Measurements from ENCODE around the gene CARF. TPM values are rescaled to one million over a fixed set of nuclear protein-coding genes. Genes with fewer than 3 reads are reported as not detected.
"Not testable (repeated sequence)": the region's sequence is repeated elsewhere in the genome, so short reads cannot be mapped to it uniquely, and the experiment has no call there.

CARF gene
- polyA plus RNA-seq, 3 donors from 2014 or later = 1.5 to 5.4 (median 2.9) TPM

DNA sequence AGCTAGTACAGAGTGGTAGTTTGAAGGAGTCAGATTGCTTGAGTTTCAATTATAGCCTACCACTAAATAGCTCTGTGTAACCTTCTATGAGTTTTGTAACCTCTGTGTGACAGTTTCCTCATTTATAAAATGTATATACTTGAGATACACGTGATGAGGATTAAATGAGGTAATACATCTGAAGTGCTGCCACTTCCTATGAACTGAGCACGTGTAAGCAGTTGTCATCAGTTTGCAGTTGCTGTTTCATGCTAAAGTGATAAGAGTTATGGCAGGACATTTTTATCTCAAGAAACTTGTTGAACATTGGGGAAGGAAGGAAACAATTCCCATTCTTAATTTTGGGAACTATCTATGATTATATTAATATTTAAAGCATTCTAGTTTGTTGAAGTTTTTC, 38.5 kb downstream of the CARF start:
- no peak overlapping the region for H3K27ac Mint-ChIP-seq
- DNase-seq = no peak
- H3K36me3 Mint-ChIP-seq = peaks cover 25 to 42% (median 34%) of the 10 kb centered on the region in 3 donors
- H3K27me3 Mint-ChIP-seq (ENCODE audit: low read depth in 3 of 3) = no peaks in the 10 kb centered on the region
- H3K4me1 Mint-ChIP-seq = no peaks in the 10 kb centered on the region
- H3K4me3 Mint-ChIP-seq = no peak overlapping the region
- peaks cover 0 to 14% (median 0%) of the 10 kb centered on the region in 6 donors for H3K9me3 Mint-ChIP-seq

DNA sequence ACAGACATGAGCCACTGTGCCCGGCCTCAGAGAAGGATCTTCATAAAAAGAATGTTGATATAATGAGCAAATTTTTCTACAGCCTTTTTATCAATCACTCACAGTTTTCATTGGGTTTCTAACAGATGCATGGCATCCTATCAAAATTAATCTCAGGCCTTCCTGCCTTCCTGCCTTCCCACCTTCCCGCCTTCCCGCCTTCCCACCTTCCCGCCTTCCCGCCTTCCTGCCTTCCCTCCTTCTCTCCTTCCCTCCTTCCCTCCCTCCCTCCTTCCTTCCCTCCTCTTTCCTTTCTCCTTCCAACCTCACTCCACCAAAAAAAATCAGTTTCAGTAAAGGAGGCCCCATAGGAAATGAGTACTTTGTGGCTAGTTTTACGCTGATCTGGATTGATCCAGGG, 48.4 kb downstream of the CARF start:
- no peak for DNase-seq
- no peak overlapping the region for H3K4me3 Mint-ChIP-seq
- peaks cover 8 to 19% (median 13%) of the 10 kb centered on the region in 3 donors for H3K36me3 Mint-ChIP-seq
- H3K4me1 Mint-ChIP-seq = no peaks in the 10 kb centered on the region
- H3K27me3 Mint-ChIP-seq (ENCODE audit: low read depth in 3 of 3) = no peaks in the 10 kb centered on the region
- H3K27ac Mint-ChIP-seq = no peak overlapping the region
- H3K9me3 Mint-ChIP-seq = no peaks in the 10 kb centered on the region

DNA sequence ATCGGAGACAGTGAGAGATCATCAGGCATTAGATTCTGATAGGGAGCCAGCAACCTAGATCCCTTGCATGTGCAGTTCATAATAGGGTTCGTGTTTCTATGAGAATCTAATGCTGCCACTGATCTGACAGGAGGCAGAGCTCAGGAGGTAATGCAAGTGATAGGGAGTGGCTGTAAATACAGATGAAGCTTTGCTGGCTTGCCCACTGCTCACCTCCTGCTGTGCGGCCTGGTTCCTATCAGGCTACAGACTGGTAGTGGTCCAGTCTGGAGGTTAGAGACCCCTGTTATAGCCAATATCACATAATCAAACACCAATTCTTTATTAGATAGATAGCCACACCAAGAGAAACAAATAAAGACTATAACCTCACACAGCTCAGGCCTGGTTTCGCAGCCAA, 51.6 kb downstream of the CARF start:
- Mint-ChIP-seq H3K9me3 (no peaks in the 10 kb centered on the region), H3K27ac (peak overlapping the region in 1 of 6 donors; percentile 50), H3K4me3 (no peak overlapping the region), H3K36me3 (peaks cover 0 to 13% (median 4%) of the 10 kb centered on the region in 3 donors), H3K27me3 (ENCODE audit: low read depth in 3 of 3) (no peaks in the 10 kb centered on the region), H3K4me1 (no peaks in the 10 kb centered on the region)
- DNase-seq = no peak

- H3K27ac Mint-ChIP-seq = peak overlapping the region in 1 of 6 donors; percentile 12
- no peaks in the 10 kb centered on the region for H3K9me3 Mint-ChIP-seq
- H3K36me3 Mint-ChIP-seq = peaks cover 0 to 11% (median 4%) of the 10 kb centered on the region in 3 donors
Observed at GRCh38 chr2:202965810-202966460, 53.9 kb downstream of the CARF start.

DNA sequence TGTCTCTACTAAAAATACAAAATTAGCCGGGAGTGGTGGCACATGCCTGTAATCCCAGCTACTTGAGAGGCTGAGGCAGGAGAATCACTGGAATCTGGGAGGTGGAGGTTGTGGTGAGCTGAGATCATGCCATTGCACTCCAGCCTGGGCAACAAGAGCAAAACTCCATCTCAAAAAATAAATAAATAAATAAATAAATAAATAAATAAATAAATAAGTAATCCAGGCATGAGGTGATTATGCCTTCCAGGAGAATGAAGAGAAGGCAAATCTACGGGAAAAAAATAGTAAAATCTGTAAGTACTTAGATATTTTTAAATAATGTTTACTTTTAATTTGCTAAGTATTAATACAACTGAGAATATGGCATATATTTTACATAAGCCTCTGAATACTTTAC, 57.3 kb downstream of the CARF start:
- H3K27ac Mint-ChIP-seq; H3K4me1 Mint-ChIP-seq; H3K36me3 Mint-ChIP-seq; DNase-seq; H3K4me3 Mint-ChIP-seq; H3K9me3 Mint-ChIP-seq; H3K27me3 Mint-ChIP-seq (ENCODE audit: low read depth in 3 of 3): not testable (repeated sequence)

More at GRCh38 chr2:202965810-202966460, 53.9 kb downstream of the CARF start:
- Mint-ChIP-seq H3K4me1 (no peaks in the 10 kb centered on the region), H3K27me3 (ENCODE audit: low read depth in 3 of 3) (no peaks in the 10 kb centered on the region), H3K4me3 (no peak overlapping the region)
- no peak for DNase-seq

DNA sequence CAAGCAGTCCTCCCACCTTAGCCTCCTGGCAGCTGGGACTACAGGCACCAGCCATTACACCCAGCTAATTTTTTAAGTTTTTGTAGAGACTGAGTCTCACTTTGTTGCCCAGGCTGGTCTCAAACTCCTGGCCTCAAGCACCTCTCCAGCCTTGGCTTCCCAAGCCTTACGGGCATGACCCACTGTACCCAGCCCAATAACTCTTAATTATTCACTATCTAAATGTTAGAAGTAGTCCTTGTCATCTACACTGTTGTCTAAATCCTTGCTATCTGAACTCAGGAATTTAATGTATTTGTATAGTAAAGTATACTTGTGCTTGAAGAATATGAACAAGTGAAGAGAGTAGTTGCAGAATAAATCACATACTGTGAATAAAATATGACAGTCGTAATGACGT, 64.7 kb downstream of the CARF start:
- H3K4me3 Mint-ChIP-seq = no peak overlapping the region
- H3K27ac Mint-ChIP-seq = no peak overlapping the region
- H3K27me3 Mint-ChIP-seq (ENCODE audit: low read depth in 3 of 3) = no peaks in the 10 kb centered on the region
- no peaks in the 10 kb centered on the region for H3K9me3 Mint-ChIP-seq
- DNase-seq = no peak
- H3K4me1 Mint-ChIP-seq = no peaks in the 10 kb centered on the region
- peaks cover 13 to 29% (median 23%) of the 10 kb centered on the region in 3 donors for H3K36me3 Mint-ChIP-seq

GRCh38 chr2:202982779-202983491, 70.9 kb downstream of the CARF start:
- H3K36me3 Mint-ChIP-seq = peaks cover 12 to 30% (median 16%) of the 10 kb centered on the region in 3 donors
- no peaks in the 10 kb centered on the region for H3K27me3 Mint-ChIP-seq (ENCODE audit: low read depth in 3 of 3)
- no peak overlapping the region for H3K4me3 Mint-ChIP-seq
- no peaks in the 10 kb centered on the region for H3K9me3 Mint-ChIP-seq
- no peaks in the 10 kb centered on the region for H3K4me1 Mint-ChIP-seq
- H3K27ac Mint-ChIP-seq = no peak overlapping the region
- no peak for DNase-seq

DNA sequence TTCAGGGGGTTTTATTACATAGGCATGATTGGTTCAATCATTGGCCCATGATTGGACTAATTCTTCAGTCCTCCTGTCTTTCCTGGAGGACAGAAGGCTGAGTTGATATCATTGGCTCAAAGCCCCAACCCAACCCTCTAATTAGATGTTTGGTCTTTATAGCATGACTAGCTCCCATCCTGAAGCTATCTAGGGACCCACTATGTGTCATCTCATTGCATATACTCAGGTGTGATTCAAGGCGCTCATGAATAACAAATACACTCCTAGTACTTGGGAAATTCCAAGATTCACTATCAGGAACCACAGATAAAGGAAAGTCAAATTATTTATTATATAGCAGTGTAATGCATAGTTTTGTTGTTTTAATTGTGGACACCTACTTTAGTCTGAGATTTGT, 77.7 kb downstream of the CARF start:
- H3K36me3 Mint-ChIP-seq = peaks cover 0 to 4% (median 0%) of the 10 kb centered on the region in 3 donors
- H3K9me3 Mint-ChIP-seq = peaks cover 0 to 2% (median 0%) of the 10 kb centered on the region in 6 donors
- no peak overlapping the region for H3K27ac Mint-ChIP-seq
- no peaks in the 10 kb centered on the region for H3K4me1 Mint-ChIP-seq
- no peak overlapping the region for H3K4me3 Mint-ChIP-seq
- H3K27me3 Mint-ChIP-seq (ENCODE audit: low read depth in 3 of 3) = no peaks in the 10 kb centered on the region
- no peak for DNase-seq

DNA sequence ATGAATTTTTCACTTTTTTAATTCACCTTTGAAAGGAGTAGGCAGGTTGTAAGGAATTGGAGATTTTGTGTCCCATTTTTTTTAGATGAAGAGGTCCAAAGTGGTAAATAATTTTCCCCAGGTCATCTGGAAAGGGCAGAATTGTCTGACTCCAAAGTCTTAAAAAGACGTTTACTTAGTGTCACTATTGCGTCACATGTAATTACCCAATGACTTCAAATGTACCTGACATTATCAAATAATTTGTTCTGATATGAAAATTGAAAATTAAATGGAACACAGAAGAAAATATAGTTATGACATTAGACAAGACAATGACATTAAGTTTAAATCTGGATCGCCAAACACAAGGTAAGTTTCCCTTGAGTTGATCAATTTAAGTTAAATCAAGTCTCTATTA, 78.4 kb downstream of the CARF start:
- no peak overlapping the region for H3K27ac Mint-ChIP-seq
- no peak for DNase-seq
- H3K36me3 Mint-ChIP-seq = peaks cover 0 to 4% (median 0%) of the 10 kb centered on the region in 3 donors
- H3K4me3 Mint-ChIP-seq = no peak overlapping the region
- no peaks in the 10 kb centered on the region for H3K4me1 Mint-ChIP-seq
- peaks cover 0 to 4% (median 0%) of the 10 kb centered on the region in 6 donors for H3K9me3 Mint-ChIP-seq
- H3K27me3 Mint-ChIP-seq (ENCODE audit: low read depth in 3 of 3) = peaks cover 0 to 4% (median 0%) of the 10 kb centered on the region in 3 donors

- not testable (repeated sequence) for DNase-seq; H3K27me3 Mint-ChIP-seq (ENCODE audit: low read depth in 3 of 3); H3K36me3 Mint-ChIP-seq; H3K4me1 Mint-ChIP-seq; H3K9me3 Mint-ChIP-seq; H3K27ac Mint-ChIP-seq
- H3K4me3 Mint-ChIP-seq = peak overlapping the region in 1 of 5 donors; percentile 17
Observed at GRCh38 chr2:202997113-202997512, 85.0 kb downstream of the CARF start.

GRCh38 chr2:203002054-203002821, 90.2 kb downstream of the CARF start:
- DNase-seq = no peak
- H3K27me3 Mint-ChIP-seq (ENCODE audit: low read depth in 3 of 3) = peaks cover 2 to 5% (median 3%) of the 10 kb centered on the region in 3 donors
- no peaks in the 10 kb centered on the region for H3K36me3 Mint-ChIP-seq
- H3K9me3 Mint-ChIP-seq = no peaks in the 10 kb centered on the region
- no peak overlapping the region for H3K27ac Mint-ChIP-seq
- no peak overlapping the region for H3K4me3 Mint-ChIP-seq
- H3K4me1 Mint-ChIP-seq = no peaks in the 10 kb centered on the region

DNA sequence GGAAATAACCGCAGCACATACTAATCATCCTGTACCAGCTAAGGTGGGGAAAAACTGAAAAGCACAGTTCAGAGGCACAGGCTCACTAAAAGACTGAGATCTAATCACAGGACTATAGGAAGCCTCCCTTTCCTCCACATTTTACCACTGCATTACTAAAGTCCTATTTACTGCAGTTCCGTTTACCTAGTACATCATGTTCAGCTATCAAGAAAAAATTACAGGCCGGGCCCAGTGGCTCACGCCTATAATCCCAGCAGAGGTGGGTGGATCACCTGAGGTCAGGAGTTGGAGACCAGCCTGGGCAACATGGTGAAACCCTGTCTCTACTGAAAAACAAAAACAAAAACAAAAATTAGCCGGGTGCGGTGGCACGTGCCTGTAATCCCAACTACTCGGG, 91.6 kb downstream of the CARF start:
- DNase-seq = no peak
- H3K27me3 Mint-ChIP-seq (ENCODE audit: low read depth in 3 of 3) = peaks cover 3 to 5% (median 3%) of the 10 kb centered on the region in 3 donors
- H3K36me3 Mint-ChIP-seq = no peaks in the 10 kb centered on the region
- H3K27ac Mint-ChIP-seq = no peak overlapping the region
- H3K4me1 Mint-ChIP-seq = no peaks in the 10 kb centered on the region
- H3K9me3 Mint-ChIP-seq = no peaks in the 10 kb centered on the region
- no peak overlapping the region for H3K4me3 Mint-ChIP-seq

DNA sequence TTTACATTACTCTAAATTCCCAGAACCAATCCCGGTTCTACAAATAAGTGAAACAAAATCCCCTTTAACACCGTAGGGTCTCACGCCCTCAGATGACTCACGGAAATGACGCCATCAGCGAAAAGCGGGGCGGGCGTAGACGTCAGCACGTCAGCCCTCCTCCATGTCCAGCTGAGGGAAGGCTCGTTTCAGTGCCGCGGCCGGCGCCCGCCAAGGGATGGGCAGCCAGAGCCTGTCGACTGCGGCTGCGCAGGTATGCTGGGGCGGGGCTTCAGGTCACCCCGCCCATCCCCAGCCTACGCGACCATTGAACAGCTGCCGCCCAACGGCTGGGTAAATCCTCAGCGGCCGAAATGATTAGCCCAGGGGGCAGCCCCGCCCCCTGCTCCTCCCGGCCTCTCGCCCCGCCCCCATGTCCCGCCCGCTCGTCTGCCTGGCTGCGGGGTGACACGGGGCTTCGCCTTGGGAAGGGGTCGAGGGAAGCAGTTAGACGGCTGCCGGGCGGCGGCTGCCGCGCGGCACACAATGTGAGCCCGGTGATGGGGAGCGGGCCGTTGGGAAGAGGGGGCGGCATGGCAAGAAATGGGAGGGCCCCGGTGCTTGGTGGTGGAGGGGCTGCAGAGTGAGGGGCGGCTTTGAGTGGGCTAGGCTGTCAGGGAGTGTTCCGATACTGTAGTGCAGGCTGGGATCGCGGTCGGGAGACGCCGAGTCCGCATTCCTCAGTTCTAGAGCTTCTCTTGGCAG, 102.6 kb downstream of the CARF start, which contains the start of gene NBEAL1:
Gene NBEAL1 (plus strand): TSS at position 420 of the 744 bp plus-strand sequence. CDS start 1,510 bp downstream, outside the sequence.
- Mint-ChIP-seq H3K27ac (peak within 1 kb of the TSS; percentile 94 to 99 (median 99)), H3K9me3 (no peaks in the 10 kb centered on the region), H3K4me1 (peaks cover 40 to 52% of the 10 kb centered on the region in 2 donors), H3K36me3 (no peaks in the 10 kb centered on the region), H3K27me3 (ENCODE audit: low read depth in 3 of 3) (peaks cover 3 to 16% (median 7%) of the 10 kb centered on the region in 3 donors), H3K4me3 (peak within 1 kb of the TSS; percentile 96 to 99 (median 98))
- peak; percentile 99 for DNase-seq
